ENCODE measurements around the gene TREX2. TPM values are rescaled to one million over a fixed set of nuclear protein-coding genes. Genes with fewer than 3 reads are reported as not detected.
A peak's percentile ranks its signal among the peaks of the same experiment; 100 is the strongest.

Gene TREX2
- total and polyA plus RNA-seq, 11 donors = 0.22 to 0.48 (median 0.29) TPM; not detected in 3

- intact Hi-C loops (cut with DNase I) = no loop called here
- WGBS, 4 donors = 57 to 69% (median 64%) methylated on average over 8 to 10 of the region's 10 CpGs
- Histone ChIP-seq H3K4me3 (no peak overlapping the region), H3K27me3 (peaks cover 0 to 11% (median 0%) of the 10 kb centered on the region in 9 donors), H3K36me3 (no peaks in the 10 kb centered on the region), H3K4me1 (peaks cover 0 to 33% (median 11%) of the 10 kb centered on the region in 12 donors), H3K9me3 (no peaks in the 10 kb centered on the region), H3K27ac (peak overlapping the region in 5 of 12 donors; percentile 29 to 68 (median 50))
- ATAC-seq = no peak
- TF ChIP-seq CTCF (IDR thresholded peaks at IDR 0.05) = no peak
- TF ChIP-seq POLR2A (IDR thresholded peaks at IDR 0.05) = no peak
- no peak for DNase-seq
Measured at GRCh38 chrX:153491351-153491914, 45.6 kb upstream of the TREX2 start.

GRCh38 chrX:153490217-153490930 is 44.5 kb upstream of the TREX2 start:
- WGBS, 4 donors = 81 to 85% (median 82%) methylated on average over 14 to 20 of the region's 20 CpGs
- DNase-seq = no peak
- Histone ChIP-seq H3K27me3 (peaks cover 0 to under 1% (median 0%) of the 10 kb centered on the region in 9 donors), H3K4me3 (no peak overlapping the region), H3K4me1 (peaks cover 0 to 33% (median 11%) of the 10 kb centered on the region in 12 donors), H3K36me3 (no peaks in the 10 kb centered on the region), H3K9me3 (no peaks in the 10 kb centered on the region), H3K27ac (peak overlapping the region in 1 of 12 donors; percentile 68)
- TF ChIP-seq POLR2A (IDR thresholded peaks at IDR 0.05) (no peak), CTCF (IDR thresholded peaks at IDR 0.05) (no peak)
- ATAC-seq = no peak
- intact Hi-C loops (cut with DNase I) = no loop called here

GRCh38 chrX:153488231-153488914 is 42.5 kb upstream of the TREX2 start:
- TF ChIP-seq CTCF (IDR thresholded peaks at IDR 0.05) = no peak
- TF ChIP-seq POLR2A (IDR thresholded peaks at IDR 0.05) = no peak
- peak overlapping the region in 11 of 12 donors; percentile 23 to 87 (median 58) for H3K27ac ChIP-seq
- no peaks in the 10 kb centered on the region for H3K36me3 ChIP-seq
- H3K4me1 ChIP-seq = peaks cover 0 to 25% (median 11%) of the 10 kb centered on the region in 12 donors
- intact Hi-C loops (cut with DNase I) = no loop called here
- DNase-seq = peak; percentile 71 to 77 (median 73)
- H3K4me3 ChIP-seq = peak overlapping the region in 1 of 12 donors; percentile 10
- H3K27me3 ChIP-seq = no peaks in the 10 kb centered on the region
- 40 to 71% (median 62%) methylated on average over 15 to 27 of the region's 27 CpGs for WGBS, 4 donors
- H3K9me3 ChIP-seq = no peaks in the 10 kb centered on the region
- peak; percentile 38 to 83 (median 67) for ATAC-seq

- peak in 1 of 5 donors; percentile 66 for DNase-seq
- intact Hi-C loops (cut with DNase I) = no loop called here
- WGBS, 4 donors = 55 to 76% (median 68%) methylated on average over 7 to 11 of the region's 11 CpGs
- peaks cover 0 to 25% (median 11%) of the 10 kb centered on the region in 12 donors for H3K4me1 ChIP-seq
- H3K36me3 ChIP-seq = no peaks in the 10 kb centered on the region
- no peaks in the 10 kb centered on the region for H3K27me3 ChIP-seq
- no peak for TF ChIP-seq CTCF (IDR thresholded peaks at IDR 0.05)
- no peak for TF ChIP-seq POLR2A (IDR thresholded peaks at IDR 0.05)
- H3K4me3 ChIP-seq = no peak overlapping the region
- H3K9me3 ChIP-seq = no peaks in the 10 kb centered on the region
- ATAC-seq = peak in 3 of 4 donors; percentile 10 to 18 (median 17)
- H3K27ac ChIP-seq = peak overlapping the region in 11 of 12 donors; percentile 23 to 87 (median 58)
Measured at GRCh38 chrX:153487590-153488071, 41.8 kb upstream of the TREX2 start.

Measured in heart left ventricle (tissue), 16 donors.